Gastrocnemius medialis (tissue), 4 donors: ENCODE measurements around the gene HK2. TPM values are rescaled to one million over a fixed set of nuclear protein-coding genes. Genes with fewer than 3 reads are reported as not detected.
"Not testable (repeated sequence)": the region's sequence is repeated elsewhere in the genome, so short reads cannot be mapped to it uniquely, and the experiment has no call there.

Source experiments
- ATAC-seq, 2 donors: fragments of 150-250 bp; one replicate each; pipeline ENCODE4 v1.9.1; 2016
- DNase-seq, 2 donors: peaks; one replicate each; pipeline ENCODE4 v3.0.0-alpha.2; 2019
- H3K27ac ChIP-seq, 4 donors: fragments of 200-600 bp; sonication (generic); 1 replicate in 1 of 4; 2 replicates in 3 of 4; pipeline ENCODE4 v1.5.1; 2016 to 2018; ENCODE audit warnings: mild to moderate bottlenecking in 2 of 4, moderate library complexity in 1 of 4
- H3K27me3 ChIP-seq, 3 donors: fragments of 200-600 bp; sonication (generic) in 2 of 3; 1 replicate in 1 of 3; 2 replicates in 2 of 3; pipeline versions ENCODE4 v1.5.1 to v1.6.0; 2016 to 2019; ENCODE audit warnings: mild to moderate bottlenecking in 1 of 3, moderate library complexity in 1 of 3
- H3K36me3 ChIP-seq, 2 donors: fragments of 200-600 bp; sonication (generic) in 1 of 2; one replicate each; pipeline ENCODE4 v1.5.1; 2017 to 2018
- H3K4me1 ChIP-seq, 2 donors: fragments of 200-600 bp; sonication (generic) in 1 of 2; one replicate each; pipeline ENCODE4 v1.5.1; 2016 to 2017; ENCODE audit warnings: mild to moderate bottlenecking in 2 of 2
- H3K4me3 ChIP-seq, 4 donors: fragments of 200-600 bp; sonication (generic) in 3 of 4; 1 replicate in 1 of 4; 2 replicates in 3 of 4; pipeline ENCODE4 v1.5.1; 2016 to 2019; ENCODE audit warnings: mild to moderate bottlenecking in 2 of 4
- H3K9me3 ChIP-seq, 3 donors: fragments of 200-600 bp; sonication (generic) in 2 of 3; 1 replicate in 1 of 3; 2 replicates in 2 of 3; pipeline ENCODE4 v1.5.1; 2016 to 2019
- POLR2A ChIP-seq, 2 donors: fragments of 450-650 bp; IDR thresholded peaks; one replicate each; pipeline ENCODE4 v1.6.1; 2017; ENCODE audit warnings: antibody characterized with exemption in 2 of 2, mild to moderate bottlenecking in 2 of 2, moderate library complexity in 2 of 2
- in situ Hi-C, 4 donors: fragments of 200-750 bp; cut with MboI; loops; one replicate each; pipeline versions ENCODE4 v1.15.0 to v1.8.0; 2017; ENCODE audit warnings: low sequenced_read_pairs in 4 of 4
- intact Hi-C: fragments of 100-400 bp; cut with DNase I; formaldehyde crosslinking; loops from one replicate; pipeline ENCODE4 v1.15.1; 2023; ENCODE audit warnings: low total_unique reads
- total RNA-seq, 4 donors: library from RNA; depleted of rRNA; stranded (reverse); fragments of >200 nt; gene quantifications; one replicate each; pipeline versions ENCODE4 v1.1.0 to v1.2.3, GENCODE V29; 2016
- TF ChIP-seq, protein P1 (sequence below), 5 experiments: fragments of 450-650 bp in 3 of 5; fragments of 200-600 bp in 2 of 5; sonication (generic) in 2 of 5; IDR thresholded peaks in 4 of 5; conservative IDR thresholded peaks in 1 of 5; 1 replicate in 4 of 5; 2 replicates in 1 of 5; pipeline ENCODE4 v1.5.1; 2016 to 2019; ENCODE audit warnings: antibody characterized with exemption in 5 of 5, mild to moderate bottlenecking in 3 of 5, moderate library complexity in 3 of 5

Gene HK2
- total RNA-seq, 4 donors from 2014 or later, result 18.1 to 57.6 (median 42.1) TPM

DNA sequence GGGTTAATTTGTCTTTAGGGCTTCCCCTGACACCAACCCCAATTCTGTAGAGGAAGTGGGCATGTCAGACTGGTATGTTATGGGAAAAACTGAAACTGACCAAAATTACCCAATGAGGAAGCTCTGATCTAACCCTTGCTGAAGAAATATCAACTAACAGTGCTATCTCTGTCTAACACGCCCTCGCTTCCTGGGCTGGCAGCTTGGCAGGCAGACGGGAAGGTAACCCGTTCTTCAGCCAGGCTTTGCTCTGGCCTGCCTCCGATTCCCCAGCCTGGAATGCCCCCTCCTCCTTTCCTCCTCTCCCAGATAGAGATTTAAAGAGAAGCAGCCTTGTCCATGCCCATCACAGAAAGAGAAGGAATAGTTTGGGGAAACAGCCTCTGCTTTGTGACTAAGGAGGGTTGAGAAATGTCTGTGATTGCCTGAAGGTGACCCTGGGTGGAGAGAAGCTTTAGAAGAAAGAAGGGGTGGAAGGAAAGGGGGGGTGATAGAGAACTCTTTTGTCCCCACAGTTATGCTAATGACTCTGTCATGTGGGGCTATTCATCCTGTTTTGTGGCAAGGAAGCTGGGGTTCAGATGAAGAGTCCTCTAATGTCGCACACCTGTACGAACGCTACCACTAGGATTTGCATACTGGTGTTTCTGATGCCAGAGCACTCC, 15.4 kb downstream of the HK2 start:
- DNase-seq, result peak in 1 of 2 donors; percentile 58
- intact Hi-C loops (no loop called here), in situ Hi-C loops (loop anchor here in 1 of 4 donors (25.0 kb wide), 1 partner anchor 387 kb away; the partner anchor contains the start of genes INO80B, MOGS, MRPL53 and WBP1)
- ATAC-seq, result peak in 1 of 2 donors; percentile 20
- Histone ChIP-seq H3K36me3 (no peaks in the 10 kb centered on the region), H3K27me3 (no peaks in the 10 kb centered on the region), H3K27ac (peak overlapping the region; percentile 86 to 98 (median 94)), H3K4me3 (no peak overlapping the region), H3K4me1 (peaks cover 54 to 71% of the 10 kb centered on the region in 2 donors), H3K9me3 (no peaks in the 10 kb centered on the region)
- TF ChIP-seq, protein P1, sequence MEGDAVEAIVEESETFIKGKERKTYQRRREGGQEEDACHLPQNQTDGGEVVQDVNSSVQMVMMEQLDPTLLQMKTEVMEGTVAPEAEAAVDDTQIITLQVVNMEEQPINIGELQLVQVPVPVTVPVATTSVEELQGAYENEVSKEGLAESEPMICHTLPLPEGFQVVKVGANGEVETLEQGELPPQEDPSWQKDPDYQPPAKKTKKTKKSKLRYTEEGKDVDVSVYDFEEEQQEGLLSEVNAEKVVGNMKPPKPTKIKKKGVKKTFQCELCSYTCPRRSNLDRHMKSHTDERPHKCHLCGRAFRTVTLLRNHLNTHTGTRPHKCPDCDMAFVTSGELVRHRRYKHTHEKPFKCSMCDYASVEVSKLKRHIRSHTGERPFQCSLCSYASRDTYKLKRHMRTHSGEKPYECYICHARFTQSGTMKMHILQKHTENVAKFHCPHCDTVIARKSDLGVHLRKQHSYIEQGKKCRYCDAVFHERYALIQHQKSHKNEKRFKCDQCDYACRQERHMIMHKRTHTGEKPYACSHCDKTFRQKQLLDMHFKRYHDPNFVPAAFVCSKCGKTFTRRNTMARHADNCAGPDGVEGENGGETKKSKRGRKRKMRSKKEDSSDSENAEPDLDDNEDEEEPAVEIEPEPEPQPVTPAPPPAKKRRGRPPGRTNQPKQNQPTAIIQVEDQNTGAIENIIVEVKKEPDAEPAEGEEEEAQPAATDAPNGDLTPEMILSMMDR (IDR thresholded peaks at IDR 0.05 in 4 of 5, conservative IDR thresholded peaks at IDR 0.05 in 1 of 5), result no peak
- TF ChIP-seq POLR2A (IDR thresholded peaks at IDR 0.05), result no peak

DNA sequence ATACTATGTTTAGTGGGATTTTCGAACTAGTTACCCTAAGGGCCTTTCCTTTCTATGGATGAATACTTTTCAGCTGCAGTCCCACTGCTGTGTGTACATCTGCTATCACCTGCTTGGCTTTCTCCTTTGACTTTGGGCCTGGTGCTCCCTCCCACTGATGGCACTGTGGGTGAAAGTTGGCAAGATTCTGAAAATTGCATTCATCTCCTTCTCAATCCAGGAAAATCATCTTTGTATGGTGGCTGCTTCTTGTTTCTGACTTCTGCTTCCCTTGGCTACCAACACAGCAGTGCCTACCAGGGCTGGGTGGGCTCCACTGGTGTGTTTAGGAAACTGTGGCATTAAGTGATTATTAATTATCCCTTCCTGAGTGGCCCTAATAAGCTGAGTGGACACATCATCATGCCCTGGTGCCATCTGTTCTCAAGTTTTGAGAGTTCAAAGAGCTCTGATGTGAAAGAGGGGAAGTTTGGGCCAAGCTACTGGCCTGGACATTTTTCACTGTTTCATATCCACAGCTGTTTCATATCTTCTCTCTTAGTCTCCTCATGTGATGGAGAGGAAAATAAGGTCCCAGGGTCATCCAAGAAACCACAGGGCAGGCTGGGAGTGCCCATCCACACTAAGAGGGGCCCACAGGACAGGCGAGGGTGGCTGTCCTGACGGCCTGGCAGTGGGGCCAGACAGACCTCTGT, 16.7 kb downstream of the HK2 start:
- TF ChIP-seq, protein P1 (IDR thresholded peaks at IDR 0.05 in 4 of 5, conservative IDR thresholded peaks at IDR 0.05 in 1 of 5), result no peak
- TF ChIP-seq POLR2A (IDR thresholded peaks at IDR 0.05), result no peak
- intact Hi-C loops (no loop called here), in situ Hi-C loops (no loop called here)
- H3K36me3 ChIP-seq, result no peaks in the 10 kb centered on the region
- DNase-seq, result no peak
- H3K27ac ChIP-seq, result peak overlapping the region; percentile 86 to 98 (median 94)
- no peak overlapping the region for H3K4me3 ChIP-seq
- peaks cover 44 to 61% of the 10 kb centered on the region in 2 donors for H3K4me1 ChIP-seq
- ATAC-seq, result no peak
- no peaks in the 10 kb centered on the region for H3K9me3 ChIP-seq
- no peaks in the 10 kb centered on the region for H3K27me3 ChIP-seq

DNA sequence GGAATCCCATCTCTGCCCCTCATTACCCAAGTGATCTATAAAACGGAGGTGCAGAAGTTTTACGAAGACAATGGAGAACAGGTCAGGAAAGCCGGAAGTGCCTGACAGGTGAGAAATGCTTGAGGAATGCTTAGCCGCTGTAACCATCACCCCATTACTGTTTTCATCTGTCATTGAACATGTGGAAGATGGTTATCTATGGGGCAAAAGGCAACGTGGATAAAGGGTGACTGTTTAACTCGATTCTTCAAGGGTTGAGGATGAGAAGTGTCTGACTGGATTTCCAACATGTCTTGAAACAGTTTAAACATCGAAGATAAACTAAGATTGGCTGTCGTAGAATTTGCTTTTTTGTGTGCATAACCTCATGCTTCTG, 17.3 kb downstream of the HK2 start:
- in situ Hi-C loops (no loop called here), intact Hi-C loops (no loop called here)
- ATAC-seq (no peak), DNase-seq (no peak)
- Histone ChIP-seq H3K9me3 (no peaks in the 10 kb centered on the region), H3K36me3 (no peaks in the 10 kb centered on the region), H3K4me1 (peaks cover 39 to 56% of the 10 kb centered on the region in 2 donors), H3K4me3 (no peak overlapping the region), H3K27me3 (no peaks in the 10 kb centered on the region), H3K27ac (peak overlapping the region in 2 of 4 donors; percentile 97 to 98)
- TF ChIP-seq, protein P1 (IDR thresholded peaks at IDR 0.05 in 4 of 5, conservative IDR thresholded peaks at IDR 0.05 in 1 of 5), result no peak
- TF ChIP-seq POLR2A (IDR thresholded peaks at IDR 0.05), result no peak

DNA sequence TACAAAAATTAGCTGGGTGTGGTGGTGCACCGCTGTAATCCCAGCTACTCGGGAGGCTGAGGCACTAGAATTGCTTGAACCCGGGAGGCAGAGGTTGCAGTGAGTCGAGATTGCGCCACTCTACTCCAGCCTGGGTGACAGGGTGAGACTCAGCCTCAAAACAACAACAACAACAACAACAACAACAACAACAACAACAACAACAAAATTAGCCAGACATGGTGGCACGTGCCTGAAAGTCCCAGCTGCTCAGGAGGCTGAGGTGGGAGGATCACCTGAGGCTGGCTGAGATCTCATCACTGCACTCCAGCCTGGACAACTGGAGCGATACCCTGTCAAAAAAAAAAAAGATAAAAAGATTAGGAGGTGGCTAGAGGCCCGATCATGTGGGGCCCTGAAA, 19.4 kb downstream of the HK2 start:
- intact Hi-C loops, DNase-seq, H3K9me3 ChIP-seq, H3K4me3 ChIP-seq, ATAC-seq, H3K27me3 ChIP-seq, in situ Hi-C loops, H3K36me3 ChIP-seq: not testable (repeated sequence)
- peaks cover 17 to 34% of the 10 kb centered on the region in 2 donors for H3K4me1 ChIP-seq
- peak overlapping the region in 2 of 4 donors; percentile 47 to 97 for H3K27ac ChIP-seq

DNA sequence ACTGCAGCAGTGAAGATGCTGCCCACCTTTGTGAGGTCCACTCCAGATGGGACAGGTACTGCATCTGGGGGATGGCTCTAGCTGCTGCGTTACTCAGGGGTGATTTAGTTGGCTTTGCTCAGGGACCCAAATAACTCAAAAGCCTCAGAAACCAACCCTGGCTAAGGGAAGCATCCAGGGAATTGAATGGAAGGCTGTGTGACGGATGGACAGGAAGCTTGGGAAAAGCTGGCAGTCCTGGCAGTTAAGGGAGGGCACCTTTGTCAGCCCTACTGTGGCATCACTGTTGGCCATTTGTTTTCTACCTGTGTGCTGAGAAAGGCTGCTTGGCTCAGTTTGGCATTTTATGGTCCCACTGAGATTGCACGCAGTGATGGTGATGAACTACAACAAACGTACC, 20.5 kb downstream of the HK2 start:
- Histone ChIP-seq H3K27me3 (no peaks in the 10 kb centered on the region), H3K4me3 (no peak overlapping the region), H3K9me3 (no peaks in the 10 kb centered on the region), H3K4me1 (peaks cover 9 to 23% of the 10 kb centered on the region in 2 donors), H3K27ac (peak overlapping the region in 1 of 4 donors; percentile 55), H3K36me3 (no peaks in the 10 kb centered on the region)
- ATAC-seq (no peak), DNase-seq (no peak)
- in situ Hi-C loops (no loop called here), intact Hi-C loops (no loop called here)
- no peak for TF ChIP-seq POLR2A (IDR thresholded peaks at IDR 0.05)
- TF ChIP-seq, protein P1 (IDR thresholded peaks at IDR 0.05 in 4 of 5, conservative IDR thresholded peaks at IDR 0.05 in 1 of 5), result no peak

DNA sequence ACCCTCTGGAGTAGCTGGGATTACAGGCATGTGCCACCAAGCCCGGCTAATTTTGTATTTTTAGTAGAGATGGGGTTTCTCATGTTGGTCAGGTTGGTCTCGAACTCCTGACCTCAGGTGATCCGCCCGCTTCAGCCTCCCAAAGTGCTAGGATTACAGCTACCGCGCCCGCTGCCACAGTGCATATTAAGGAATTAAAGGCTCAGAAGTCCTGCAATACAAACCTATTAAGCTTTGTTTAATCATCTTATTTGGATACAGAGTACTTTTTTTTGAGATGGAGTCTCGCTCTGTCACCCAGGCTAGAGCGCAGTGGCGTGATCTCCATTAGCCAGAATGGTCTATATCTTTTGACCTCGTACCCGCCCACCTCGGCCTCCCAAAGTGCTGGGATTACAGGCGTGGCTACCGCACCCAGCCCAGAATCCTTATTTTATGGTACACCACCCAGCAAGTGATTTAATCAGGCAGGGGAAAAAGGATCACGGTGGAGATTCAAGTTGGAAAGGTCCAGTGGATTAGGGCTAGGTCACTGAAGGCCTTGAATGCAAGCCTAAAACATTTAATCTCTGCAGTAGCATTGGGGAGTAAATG, 21.3 kb downstream of the HK2 start:
- H3K27me3 ChIP-seq, intact Hi-C loops, H3K9me3 ChIP-seq, H3K36me3 ChIP-seq, in situ Hi-C loops, H3K4me3 ChIP-seq, DNase-seq, ATAC-seq: not testable (repeated sequence)
- peak overlapping the region in 2 of 4 donors; percentile 36 to 55 for H3K27ac ChIP-seq
- peaks cover under 1 to 16% of the 10 kb centered on the region in 2 donors for H3K4me1 ChIP-seq
